GM23248 (cell line): ENCODE data around the gene DIP2C. TPM values are rescaled to one million over a fixed set of nuclear protein-coding genes. Genes with fewer than 3 reads are reported as not detected.

Experiments used
- DNase-seq: peaks from one replicate; pipeline ENCODE4 v3.0.0-alpha.2; 2015
- H2AFZ ChIP-seq: fragments of 200-600 bp; sonication (generic); 2 replicates; pipeline ENCODE4 v1.6.1; 2016; ENCODE audit warnings: antibody characterized with exemption
- H3F3A ChIP-seq: fragments of 200-600 bp; sonication (generic); 2 replicates; pipeline ENCODE4 v1.6.1; 2016; ENCODE audit warnings: mild to moderate bottlenecking, antibody characterized with exemption, mixed run types; ENCODE audit not compliant: insufficient read depth
- H3K27ac ChIP-seq: fragments of 200-600 bp; sonication (generic); 2 replicates; pipeline ENCODE4 v1.5.1; 2016; ENCODE audit warnings: mild to moderate bottlenecking
- H3K27me3 ChIP-seq: fragments of 200-600 bp; sonication (generic); replicated peaks from 2 replicates; pipeline ENCODE4 v1.6.1; 2016; ENCODE audit warnings: mild to moderate bottlenecking; ENCODE audit not compliant: insufficient read depth
- H3K36me3 ChIP-seq: fragments of 200-600 bp; sonication (generic); 2 replicates; pipeline ENCODE4 v1.6.1; 2016; ENCODE audit warnings: low read depth, mild to moderate bottlenecking
- H3K4me1 ChIP-seq: fragments of 200-600 bp; sonication (generic); 2 replicates; pipeline ENCODE4 v1.6.1; 2016; ENCODE audit warnings: mild to moderate bottlenecking; ENCODE audit not compliant: insufficient read depth
- H3K4me2 ChIP-seq: fragments of 200-600 bp; sonication (generic); one replicate; pipeline ENCODE4 v1.6.1; 2016; ENCODE audit warnings: mild to moderate bottlenecking; ENCODE audit not compliant: unreplicated experiment
- H3K4me3 ChIP-seq: fragments of 200-600 bp; sonication (generic); 2 replicates; pipeline ENCODE4 v1.5.1; 2016; ENCODE audit warnings: mild to moderate bottlenecking
- H3K79me2 ChIP-seq: fragments of 200-600 bp; sonication (generic); 2 replicates; pipeline ENCODE4 v1.6.1; 2016; ENCODE audit warnings: mild to moderate bottlenecking; ENCODE audit not compliant: insufficient read depth
- H3K9ac ChIP-seq: fragments of 200-600 bp; sonication (generic); 2 replicates; pipeline ENCODE4 v1.6.1; 2016; ENCODE audit warnings: mild to moderate bottlenecking
- H3K9me2 ChIP-seq: fragments of 200-600 bp; sonication (generic); 2 replicates; pipeline ENCODE4 v1.6.1; 2016; ENCODE audit warnings: mixed run types, mild to moderate bottlenecking, moderate library complexity; ENCODE audit not compliant: insufficient read depth
- H3K9me3 ChIP-seq: fragments of 200-600 bp; sonication (generic); one replicate; pipeline ENCODE4 v1.6.1; 2017; ENCODE audit warnings: low read depth
- H4K20me1 ChIP-seq: fragments of 200-600 bp; sonication (generic); 2 replicates; pipeline ENCODE4 v1.6.0; 2016; ENCODE audit not compliant: insufficient read depth
- EZH2 ChIP-seq: fragments of 200-600 bp; sonication (generic); IDR thresholded peaks from 2 replicates; pipeline ENCODE4 v1.6.1; 2018; ENCODE audit warnings: antibody characterized with exemption, mild to moderate bottlenecking; ENCODE audit not compliant: insufficient read depth, poor library complexity, severe bottlenecking
- EZH2phosphoT487 ChIP-seq: fragments of 200-600 bp; sonication (generic); IDR thresholded peaks from 2 replicates; pipeline ENCODE4 v1.6.1; 2018; ENCODE audit warnings: antibody characterized with exemption, moderate library complexity, mild to moderate bottlenecking, low read depth; ENCODE audit not compliant: insufficient read depth
- whole genome bisulfite sequencing, 2 experiments: methylation state at CpG; one replicate each; pipeline ENCODE4 v1.1.6; 2015 to 2017; ENCODE audit warnings: low lambda C conversion rate in 2 of 2, low coverage in 1 of 2; ENCODE audit errors: missing lambda C conversion rate in 2 of 2; 5-methylcytosine and 5-hydroxymethylcytosine counted together
- in situ Hi-C: fragments of 300-500 bp; cut with MboI; formaldehyde crosslinking; loops from 2 replicates; pipeline ENCODE4 v1.15.0; 2020
- polyA plus RNA-seq: library from polyadenylated mRNA; unstranded; fragments of >200 nt; fragmentation: Nextera tagmentation; extraction: Ambion mirVana; gene quantifications from 2 replicates; pipeline ENCODE4 v1.2.1, GENCODE V29; 2016
- total RNA-seq: library from RNA; depleted of rRNA; stranded (reverse); fragments of >200 nt; shearing (Covaris generic); gene quantifications from 2 replicates; pipeline ENCODE4 v1.2.3, GENCODE V29; 2014

DIP2C gene
- total and polyA plus RNA-seq, 2 experiments from 2014 or later: 12.0 to 13.1 TPM

- Histone ChIP-seq H3K27ac (no peak overlapping the region), H3K4me3 (no peak overlapping the region), H3K9me3 (no peaks in the 10 kb centered on the region), H3K4me2 (no peak overlapping the region), H2AFZ (no peak overlapping the region), H3K4me1 (no peaks in the 10 kb centered on the region), H4K20me1 (no peaks in the 10 kb centered on the region), H3K36me3 (no peaks in the 10 kb centered on the region), H3K9ac (no peak overlapping the region), H3F3A (peaks cover 19% of the 10 kb centered on the region), H3K9me2 (no peaks in the 10 kb centered on the region), H3K79me2 (peaks cover 20% of the 10 kb centered on the region), H3K27me3 (no peaks in the 10 kb centered on the region)
- TF ChIP-seq EZH2phosphoT487: no peak
- TF ChIP-seq EZH2: no peak
- DNase-seq: no peak
- 95 to 96% methylated on average over 46 of the region's 46 CpGs for WGBS, 2 experiments
- in situ Hi-C loops: no loop called here
Measured at GRCh38 chr10:420154-421121, 269.0 kb downstream of the DIP2C start.

- no peak overlapping the region for H3K4me3 ChIP-seq
- no peak overlapping the region for H3K4me2 ChIP-seq
- no peaks in the 10 kb centered on the region for H4K20me1 ChIP-seq
- TF ChIP-seq EZH2 (no peak), EZH2phosphoT487 (no peak)
- in situ Hi-C loops: no loop called here
- H3K9ac ChIP-seq: no peak overlapping the region
- peaks cover 17% of the 10 kb centered on the region for H3K79me2 ChIP-seq
- no peaks in the 10 kb centered on the region for H3K9me2 ChIP-seq
- peaks cover 5% of the 10 kb centered on the region for H3F3A ChIP-seq
- no peak overlapping the region for H3K27ac ChIP-seq
- no peak for DNase-seq
- no peaks in the 10 kb centered on the region for H3K9me3 ChIP-seq
- no peak overlapping the region for H2AFZ ChIP-seq
- WGBS, 2 experiments: 98% methylated on average over 19 of the region's 19 CpGs
- no peaks in the 10 kb centered on the region for H3K36me3 ChIP-seq
- H3K4me1 ChIP-seq: no peaks in the 10 kb centered on the region
- H3K27me3 ChIP-seq: no peaks in the 10 kb centered on the region
Measured at GRCh38 chr10:418894-419293, 270.6 kb downstream of the DIP2C start.

- Histone ChIP-seq H3K4me2 (no peak overlapping the region), H3K9ac (no peak overlapping the region), H3K27me3 (no peaks in the 10 kb centered on the region), H3F3A (no peaks in the 10 kb centered on the region), H3K79me2 (peaks cover 10% of the 10 kb centered on the region), H3K36me3 (no peaks in the 10 kb centered on the region), H3K9me2 (no peaks in the 10 kb centered on the region), H4K20me1 (no peaks in the 10 kb centered on the region), H3K4me3 (no peak overlapping the region), H3K9me3 (no peaks in the 10 kb centered on the region), H2AFZ (no peak overlapping the region), H3K4me1 (no peaks in the 10 kb centered on the region), H3K27ac (no peak overlapping the region)
- 94% methylated on average over 14 of the region's 15 CpGs for WGBS, 2 experiments
- TF ChIP-seq EZH2 (no peak), EZH2phosphoT487 (no peak)
- in situ Hi-C loops: no loop called here
- no peak for DNase-seq
Measured at GRCh38 chr10:418226-418625, 271.2 kb downstream of the DIP2C start.

GRCh38 chr10:416091-416515, 273.4 kb downstream of the DIP2C start:
- Histone ChIP-seq H3K27ac (no peak overlapping the region), H3K27me3 (no peaks in the 10 kb centered on the region)
- in situ Hi-C loops: no loop called here

More at GRCh38 chr10:416091-416515, 273.4 kb downstream of the DIP2C start:
- no peaks in the 10 kb centered on the region for H3K4me1 ChIP-seq
- H3K4me3 ChIP-seq: no peak overlapping the region
- 0 out of 2 replicates have a peak, but pooled peaks cover 5% of the 10 kb centered on the region for H3K36me3 ChIP-seq
- no peak overlapping the region for H2AFZ ChIP-seq
- TF ChIP-seq EZH2phosphoT487: no peak
- no peak for TF ChIP-seq EZH2
- H3K9ac ChIP-seq: no peak overlapping the region
- no peaks in the 10 kb centered on the region for H3K79me2 ChIP-seq
- H3K4me2 ChIP-seq: no peak overlapping the region
- WGBS, 2 experiments: 91 to 95% methylated on average over 12 to 13 of the region's 13 CpGs
- H3F3A ChIP-seq: no peaks in the 10 kb centered on the region
- H4K20me1 ChIP-seq: no peaks in the 10 kb centered on the region
- H3K9me3 ChIP-seq: no peaks in the 10 kb centered on the region
- no peak for DNase-seq
- no peaks in the 10 kb centered on the region for H3K9me2 ChIP-seq
